Measurements from ENCODE around the gene ADCY4. TPM values are rescaled to one million over a fixed set of nuclear protein-coding genes. Genes with fewer than 3 reads are reported as not detected.

The ADCY4 gene
- total and polyA plus RNA-seq, 2 experiments from 2014 or later = 0.22 to 0.38 TPM

DNA sequence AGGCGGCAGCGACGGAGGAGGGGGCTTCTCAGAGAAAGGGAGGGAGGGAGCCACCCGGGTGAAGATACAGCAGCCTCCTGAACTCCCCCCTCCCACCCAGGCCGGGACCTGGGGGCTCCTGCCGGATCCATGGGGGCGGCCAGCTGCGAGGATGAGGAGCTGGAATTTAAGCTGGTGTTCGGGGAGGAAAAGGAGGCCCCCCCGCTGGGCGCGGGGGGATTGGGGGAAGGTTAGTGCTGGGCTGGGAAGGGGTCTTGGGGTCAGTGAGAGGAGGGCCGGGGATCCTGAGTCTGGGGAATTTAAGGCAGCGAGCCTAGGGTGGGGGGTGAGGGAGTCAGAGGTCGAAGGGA, 33.3 kb upstream of the ADCY4 start:
- Histone ChIP-seq H3K9me3 (ENCODE audit: low read depth) (no peaks in the 10 kb centered on the region), H3K4me3 (peak overlapping the region; percentile 98), H3K27me3 (replicated peaks; ENCODE audit: insufficient read depth) (no peaks in the 10 kb centered on the region), H3K27ac (peak overlapping the region; percentile 99), H3K36me3 (ENCODE audit: low read depth) (peaks cover 11% of the 10 kb centered on the region; the same call in 1 of the 2 replicates), H4K20me1 (ENCODE audit: insufficient read depth) (no peaks in the 10 kb centered on the region), H2AFZ (peak overlapping the region; percentile 69), H3K4me2 (ENCODE audit: unreplicated experiment) (peak overlapping the region; percentile 88), H3K4me1 (ENCODE audit: insufficient read depth) (peaks cover 26% of the 10 kb centered on the region), H3K79me2 (ENCODE audit: insufficient read depth) (peaks cover 33% of the 10 kb centered on the region), H3K9ac (peak overlapping the region; percentile 100), H3K9me2 (ENCODE audit: insufficient read depth) (no peaks in the 10 kb centered on the region), H3F3A (ENCODE audit: insufficient read depth) (peaks cover 9% of the 10 kb centered on the region)
- 0 to 1% methylated on average over 3 to 15 of the region's 15 CpGs for WGBS, 2 experiments (ENCODE audit: low coverage in 1 of 2, low lambda C conversion rate in 2 of 2, missing lambda C conversion rate in 2 of 2)
- no peak for TF ChIP-seq EZH2 (IDR thresholded peaks at IDR 0.05; ENCODE audit: insufficient read depth, poor library complexity, severe bottlenecking)
- in situ Hi-C loops (cut with MboI) = no loop called here
- no peak for DNase-seq

DNA sequence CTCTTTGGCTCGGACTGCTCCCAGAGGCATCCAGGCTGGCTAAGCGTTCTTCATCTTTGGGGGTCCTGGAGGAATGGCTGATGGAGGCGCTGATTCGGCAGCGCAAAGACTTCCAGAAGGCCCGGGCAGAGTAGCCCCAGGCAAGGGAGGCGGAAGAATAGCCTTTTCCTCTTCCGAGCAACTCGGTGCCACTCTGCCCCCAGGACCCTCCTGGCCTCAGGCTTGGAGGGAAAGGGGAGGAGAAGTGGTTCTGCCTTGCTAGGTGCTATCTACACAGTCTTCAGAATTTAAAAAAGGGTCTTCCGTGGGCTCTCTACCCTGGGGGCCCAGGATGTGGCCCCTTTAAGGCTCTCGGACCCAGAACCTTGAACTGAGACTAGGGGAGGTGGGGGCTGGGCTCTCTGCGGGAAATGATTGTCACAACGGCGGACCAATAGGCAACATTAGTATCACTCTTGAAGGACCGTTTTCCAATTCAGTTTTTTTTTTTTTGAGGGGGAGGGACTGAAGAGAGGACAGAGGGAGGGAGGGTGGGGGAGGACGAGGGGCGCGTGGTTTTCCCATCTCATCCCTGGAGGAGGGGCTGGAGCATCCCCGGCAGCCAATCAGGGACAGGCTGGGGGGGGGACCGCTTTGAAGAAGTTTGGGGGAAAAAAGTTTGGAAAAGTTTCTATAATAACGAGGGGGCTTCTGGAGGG, 32.8 kb upstream of the ADCY4 start, which contains the start of gene NFATC4:
Gene NFATC4, plus strand, starts transcription at position 671 of the 698 bp plus-strand sequence. CDS start 157 bp downstream, outside the sequence.
- peak within 1 kb of the TSS; percentile 98 for H3K4me3 ChIP-seq
- H3K36me3 ChIP-seq (ENCODE audit: low read depth) = peaks cover 6% of the 10 kb centered on the region; the same call in 1 of the 2 replicates
- H4K20me1 ChIP-seq (ENCODE audit: insufficient read depth) = no peaks in the 10 kb centered on the region
- no peaks in the 10 kb centered on the region for H3K27me3 ChIP-seq (replicated peaks; ENCODE audit: insufficient read depth)
- DNase-seq = peak; percentile 92
- TF ChIP-seq EZH2phosphoT487 (IDR thresholded peaks at IDR 0.05; ENCODE audit: insufficient read depth, low read depth) (no peak), EZH2 (IDR thresholded peaks at IDR 0.05; ENCODE audit: insufficient read depth, poor library complexity, severe bottlenecking) (no peak)
- no peaks in the 10 kb centered on the region for H3K9me2 ChIP-seq (ENCODE audit: insufficient read depth)
- no peaks in the 10 kb centered on the region for H3K9me3 ChIP-seq (ENCODE audit: low read depth)
- peaks cover 30% of the 10 kb centered on the region for H3K4me1 ChIP-seq (ENCODE audit: insufficient read depth)
- 2 to 4% methylated on average over 16 to 21 of the region's 21 CpGs for WGBS, 2 experiments (ENCODE audit: low coverage in 1 of 2, low lambda C conversion rate in 2 of 2, missing lambda C conversion rate in 2 of 2)
- H3K27ac ChIP-seq = peak within 1 kb of the TSS; percentile 99
- in situ Hi-C loops (cut with MboI) = no loop called here
- peaks cover 9% of the 10 kb centered on the region for H3F3A ChIP-seq (ENCODE audit: insufficient read depth)
- H2AFZ ChIP-seq = peak within 1 kb of the TSS; percentile 78
- peak within 1 kb of the TSS; percentile 95 for H3K4me2 ChIP-seq (ENCODE audit: unreplicated experiment)
- peak within 1 kb of the TSS; percentile 100 for H3K9ac ChIP-seq
- peaks cover 33% of the 10 kb centered on the region for H3K79me2 ChIP-seq (ENCODE audit: insufficient read depth)

DNA sequence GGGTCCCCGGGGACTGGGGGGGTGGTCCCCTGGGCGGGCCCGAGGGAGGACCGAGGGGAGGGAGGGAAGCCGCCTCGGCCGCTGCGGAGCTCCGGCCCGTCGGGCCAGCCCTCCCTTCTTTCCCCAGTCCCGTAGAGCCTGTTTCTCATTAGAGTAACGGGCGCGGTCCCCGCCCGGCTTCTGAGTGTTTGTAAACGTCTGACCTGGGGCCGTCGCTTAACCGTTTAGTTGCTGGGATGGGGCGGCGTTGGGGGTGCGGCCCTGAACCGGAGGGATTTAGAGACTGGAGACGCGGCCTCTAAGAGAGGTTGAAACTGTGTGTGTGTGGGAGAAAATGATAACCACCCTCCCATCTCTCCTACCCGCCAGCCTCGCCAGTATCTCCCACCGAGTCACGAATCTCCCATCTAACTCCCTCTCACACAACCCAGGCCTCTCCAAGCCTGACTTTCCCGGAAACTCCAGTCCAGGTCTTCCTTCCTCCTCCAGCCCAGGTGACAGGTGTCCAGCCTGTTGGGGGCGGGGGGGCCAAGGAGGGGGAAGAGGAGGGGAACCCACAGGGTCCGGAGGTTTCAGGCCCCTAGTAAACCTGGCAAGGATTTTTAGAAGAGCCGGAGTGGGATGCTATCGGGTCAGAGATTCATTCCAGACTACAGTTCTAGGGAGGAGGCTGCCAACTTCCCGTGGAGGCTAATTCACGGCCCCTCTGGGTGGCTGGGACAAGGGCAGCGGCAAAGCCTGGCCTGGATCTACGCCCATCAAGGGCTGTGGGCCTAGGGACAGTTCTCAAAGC, 32.0 kb upstream of the ADCY4 start:
- no peaks in the 10 kb centered on the region for H3K9me3 ChIP-seq (ENCODE audit: low read depth)

DNA sequence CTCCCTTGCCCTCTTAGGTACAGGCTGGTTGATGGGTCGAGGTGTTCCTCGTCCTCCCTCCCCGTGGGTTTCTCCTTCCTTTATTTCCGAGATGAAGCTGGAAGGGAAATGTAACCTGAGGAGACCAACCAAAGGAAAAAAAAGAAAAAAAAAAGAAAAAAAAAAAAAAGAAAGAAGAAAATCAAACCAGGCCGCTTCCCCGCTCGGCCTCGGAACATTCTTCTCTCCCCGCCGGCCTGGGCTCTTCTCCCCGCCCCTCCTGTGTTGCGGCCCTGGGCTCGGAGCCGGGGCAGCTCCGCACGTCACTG, 31.5 kb upstream of the ADCY4 start:
- Histone ChIP-seq H2AFZ (peak overlapping the region; percentile 65), H3F3A (ENCODE audit: insufficient read depth) (peaks cover 17% of the 10 kb centered on the region), H3K4me3 (peak overlapping the region; percentile 98), H3K9ac (peak overlapping the region; percentile 100), H3K27ac (peak overlapping the region; percentile 99), H3K9me2 (ENCODE audit: insufficient read depth) (no peaks in the 10 kb centered on the region), H3K27me3 (replicated peaks; ENCODE audit: insufficient read depth) (no peaks in the 10 kb centered on the region), H3K36me3 (ENCODE audit: low read depth) (0 out of 2 replicates have a peak, but pooled peaks cover 5% of the 10 kb centered on the region), H3K4me2 (ENCODE audit: unreplicated experiment) (peak overlapping the region; percentile 95), H3K9me3 (ENCODE audit: low read depth) (no peaks in the 10 kb centered on the region), H3K4me1 (ENCODE audit: insufficient read depth) (peaks cover 40% of the 10 kb centered on the region), H4K20me1 (ENCODE audit: insufficient read depth) (no peaks in the 10 kb centered on the region), H3K79me2 (ENCODE audit: insufficient read depth) (peaks cover 27% of the 10 kb centered on the region)
- in situ Hi-C loops (cut with MboI) = no loop called here
- 0 to 1% methylated on average over 3 to 16 of the region's 16 CpGs for WGBS, 2 experiments (ENCODE audit: low coverage in 1 of 2, low lambda C conversion rate in 2 of 2, missing lambda C conversion rate in 2 of 2)
- TF ChIP-seq EZH2 (IDR thresholded peaks at IDR 0.05; ENCODE audit: insufficient read depth, poor library complexity, severe bottlenecking) = no peak
- TF ChIP-seq EZH2phosphoT487 (IDR thresholded peaks at IDR 0.05; ENCODE audit: insufficient read depth, low read depth) = no peak
- no peak for DNase-seq

More for the DNA sequence above, 32.0 kb upstream of the ADCY4 start:
- Histone ChIP-seq H2AFZ (peak overlapping the region; percentile 78), H3K27ac (peak overlapping the region; percentile 99), H3K9ac (peak overlapping the region; percentile 100), H3K79me2 (ENCODE audit: insufficient read depth) (peaks cover 32% of the 10 kb centered on the region), H3K27me3 (replicated peaks; ENCODE audit: insufficient read depth) (no peaks in the 10 kb centered on the region), H3K4me1 (ENCODE audit: insufficient read depth) (peaks cover 35% of the 10 kb centered on the region), H3K36me3 (ENCODE audit: low read depth) (0 out of 2 replicates have a peak, but pooled peaks cover 5% of the 10 kb centered on the region), H3F3A (ENCODE audit: insufficient read depth) (peaks cover 12% of the 10 kb centered on the region), H3K4me3 (peak overlapping the region; percentile 98), H4K20me1 (ENCODE audit: insufficient read depth) (no peaks in the 10 kb centered on the region), H3K4me2 (ENCODE audit: unreplicated experiment) (peak overlapping the region; percentile 95), H3K9me2 (ENCODE audit: insufficient read depth) (no peaks in the 10 kb centered on the region)
- WGBS, 2 experiments (ENCODE audit: low coverage in 1 of 2, low lambda C conversion rate in 2 of 2, missing lambda C conversion rate in 2 of 2) = 1 to 2% methylated on average over 20 to 39 of the region's 40 CpGs
- peak; percentile 98 for DNase-seq
- TF ChIP-seq EZH2 (IDR thresholded peaks at IDR 0.05; ENCODE audit: insufficient read depth, poor library complexity, severe bottlenecking) = no peak
- TF ChIP-seq EZH2phosphoT487 (IDR thresholded peaks at IDR 0.05; ENCODE audit: insufficient read depth, low read depth) = no peak
- in situ Hi-C loops (cut with MboI) = no loop called here

All from GM23248 (cell line).